ENCODE measurements around the gene KRT32.

- TF ChIP-seq, protein P1, sequence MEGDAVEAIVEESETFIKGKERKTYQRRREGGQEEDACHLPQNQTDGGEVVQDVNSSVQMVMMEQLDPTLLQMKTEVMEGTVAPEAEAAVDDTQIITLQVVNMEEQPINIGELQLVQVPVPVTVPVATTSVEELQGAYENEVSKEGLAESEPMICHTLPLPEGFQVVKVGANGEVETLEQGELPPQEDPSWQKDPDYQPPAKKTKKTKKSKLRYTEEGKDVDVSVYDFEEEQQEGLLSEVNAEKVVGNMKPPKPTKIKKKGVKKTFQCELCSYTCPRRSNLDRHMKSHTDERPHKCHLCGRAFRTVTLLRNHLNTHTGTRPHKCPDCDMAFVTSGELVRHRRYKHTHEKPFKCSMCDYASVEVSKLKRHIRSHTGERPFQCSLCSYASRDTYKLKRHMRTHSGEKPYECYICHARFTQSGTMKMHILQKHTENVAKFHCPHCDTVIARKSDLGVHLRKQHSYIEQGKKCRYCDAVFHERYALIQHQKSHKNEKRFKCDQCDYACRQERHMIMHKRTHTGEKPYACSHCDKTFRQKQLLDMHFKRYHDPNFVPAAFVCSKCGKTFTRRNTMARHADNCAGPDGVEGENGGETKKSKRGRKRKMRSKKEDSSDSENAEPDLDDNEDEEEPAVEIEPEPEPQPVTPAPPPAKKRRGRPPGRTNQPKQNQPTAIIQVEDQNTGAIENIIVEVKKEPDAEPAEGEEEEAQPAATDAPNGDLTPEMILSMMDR (IDR thresholded peaks at IDR 0.05), result no peak
- no peak for TF ChIP-seq POLR2A (IDR thresholded peaks at IDR 0.05)
These were observed 22.5 kb downstream of the KRT32 start for GRCh38 chr17:41444640-41445039.
